BLaER1 treated with 17β-estradiol and CSF1 and Interleukin-3, amounts not matched to agents 10 nM and 100 nM (cell line): ENCODE measurements around the gene NGEF.

ENCODE experiments used
- H3K27ac ChIP-seq, 11 experiments: shearing (Covaris generic); formaldehyde crosslinking; 2 replicates each; pipeline ENCODE4 v1.8.1; 2022
- H3K27me3 ChIP-seq, 11 experiments: shearing (Covaris generic); formaldehyde crosslinking; 2 replicates each; pipeline ENCODE4 v1.8.1; 2022
- H3K36me3 ChIP-seq, 11 experiments: shearing (Covaris generic); formaldehyde crosslinking; 2 replicates each; pipeline ENCODE4 v1.8.1; 2022
- H3K4me1 ChIP-seq, 10 experiments: shearing (Covaris generic); formaldehyde crosslinking; 2 replicates each; pipeline ENCODE4 v1.8.1; 2022
- H3K4me2 ChIP-seq, 11 experiments: shearing (Covaris generic); formaldehyde crosslinking; 2 replicates each; pipeline ENCODE4 v1.8.1; 2022
- H3K4me3 ChIP-seq, 10 experiments: shearing (Covaris generic); formaldehyde crosslinking; 2 replicates each; pipeline ENCODE4 v1.8.1; 2022
- H3K9ac ChIP-seq, 11 experiments: shearing (Covaris generic); formaldehyde crosslinking; 2 replicates each; pipeline ENCODE4 v1.8.1; 2022
- H3K9me3 ChIP-seq, 11 experiments: shearing (Covaris generic); formaldehyde crosslinking; replicated peaks in 1 of 11; 2 replicates each; pipeline ENCODE4 v1.8.1; 2022
- H4K20me1 ChIP-seq, 11 experiments: shearing (Covaris generic); formaldehyde crosslinking; 2 replicates each; pipeline ENCODE4 v1.8.1; 2022
- Cebpa-rat ChIP-seq, 11 experiments: shearing (Covaris generic); IDR thresholded peaks; 2 replicates each; pipeline ENCODE4 v1.8.1; 2022

Gene NGEF

GRCh38 chr2:232870018-232870765 lies 142.9 kb downstream of the NGEF start, which contains the start of gene SNORC:
Gene SNORC (plus strand): TSS chr2:232870264. CDS start chr2:232870342, 78 bp downstream.
- peaks cover 0 to 17% (median 0%) of the 10 kb centered on the region in 11 experiments; a peak in 6 of 22 replicates for H4K20me1 ChIP-seq
- no peak within 1 kb of the TSS for H3K9ac ChIP-seq
- peaks cover 0 to 13% (median 6%) of the 10 kb centered on the region in 10 experiments; a peak in 9 of 20 replicates for H3K4me1 ChIP-seq
- H3K9me3 ChIP-seq, result no peaks in the 10 kb centered on the region
- H3K36me3 ChIP-seq, result no peaks in the 10 kb centered on the region
- no peak within 1 kb of the TSS for H3K4me2 ChIP-seq
- H3K4me3 ChIP-seq, result no peak within 1 kb of the TSS
- H3K27me3 ChIP-seq, result peaks cover 9 to 17% (median 11%) of the 10 kb centered on the region in 11 experiments
- H3K27ac ChIP-seq, result no peak within 1 kb of the TSS
- no peak for TF ChIP-seq Cebpa-rat (IDR thresholded peaks at IDR 0.05)

GRCh38 chr2:232869138-232870017 lies 143.7 kb downstream of the NGEF start:
- H3K9me3 ChIP-seq, result no peaks in the 10 kb centered on the region
- no peak overlapping the region for H3K4me2 ChIP-seq
- no peak overlapping the region for H3K4me3 ChIP-seq
- H3K4me1 ChIP-seq, result peaks cover 0 to 12% (median 6%) of the 10 kb centered on the region in 10 experiments; a peak in 9 of 20 replicates
- H4K20me1 ChIP-seq, result peaks cover 0 to 9% (median 0%) of the 10 kb centered on the region in 11 experiments; a peak in 5 of 22 replicates
- H3K36me3 ChIP-seq, result no peaks in the 10 kb centered on the region
- no peak overlapping the region for H3K9ac ChIP-seq
- peaks cover 1 to 9% (median 2%) of the 10 kb centered on the region in 11 experiments; a peak in 20 of 22 replicates for H3K27me3 ChIP-seq
- TF ChIP-seq Cebpa-rat (IDR thresholded peaks at IDR 0.05), result no peak
- H3K27ac ChIP-seq, result no peak overlapping the region

- no peaks in the 10 kb centered on the region for H3K27me3 ChIP-seq
- H3K36me3 ChIP-seq, result peaks cover 0 to 7% (median 3%) of the 10 kb centered on the region in 11 experiments; a peak in 11 of 22 replicates
- peaks cover 0 to 5% (median 0%) of the 10 kb centered on the region in 10 experiments; a peak in 1 of 20 replicates for H3K4me1 ChIP-seq
- H3K27ac ChIP-seq, result no peak overlapping the region
- H3K9ac ChIP-seq, result no peak overlapping the region
- TF ChIP-seq Cebpa-rat (IDR thresholded peaks at IDR 0.05), result no peak
- no peaks in the 10 kb centered on the region for H3K9me3 ChIP-seq
- no peak overlapping the region for H3K4me2 ChIP-seq
- peaks cover 0 to 1% (median 0%) of the 10 kb centered on the region in 11 experiments; a peak in 2 of 22 replicates for H4K20me1 ChIP-seq
- H3K4me3 ChIP-seq, result no peak overlapping the region
Measured at GRCh38 chr2:232866104-232866503, 147.0 kb downstream of the NGEF start.

GRCh38 chr2:232865165-232865564 lies 147.9 kb downstream of the NGEF start:
- Histone ChIP-seq H3K9ac (no peak overlapping the region), H3K4me3 (no peak overlapping the region), H3K36me3 (peaks cover 0 to 14% (median 10%) of the 10 kb centered on the region in 11 experiments; a peak in 15 of 22 replicates), H3K4me1 (no peaks in the 10 kb centered on the region), H3K9me3 (no peaks in the 10 kb centered on the region), H3K4me2 (no peak overlapping the region), H3K27me3 (no peaks in the 10 kb centered on the region), H3K27ac (no peak overlapping the region), H4K20me1 (no peaks in the 10 kb centered on the region; a peak in 1 of 22 replicates)
- no peak for TF ChIP-seq Cebpa-rat (IDR thresholded peaks at IDR 0.05)

GRCh38 chr2:232863996-232864395 lies 149.1 kb downstream of the NGEF start:
- no peak overlapping the region for H3K9ac ChIP-seq
- no peaks in the 10 kb centered on the region for H3K27me3 ChIP-seq
- no peaks in the 10 kb centered on the region for H3K9me3 ChIP-seq
- H3K27ac ChIP-seq, result no peak overlapping the region
- H3K4me2 ChIP-seq, result no peak overlapping the region
- H3K36me3 ChIP-seq, result peaks cover 10 to 26% (median 20%) of the 10 kb centered on the region in 11 experiments
- H3K4me3 ChIP-seq, result no peak overlapping the region
- no peaks in the 10 kb centered on the region; a peak in 1 of 22 replicates for H4K20me1 ChIP-seq
- no peak for TF ChIP-seq Cebpa-rat (IDR thresholded peaks at IDR 0.05)
- no peaks in the 10 kb centered on the region for H3K4me1 ChIP-seq

GRCh38 chr2:232861353-232861752 lies 151.7 kb downstream of the NGEF start:
- Histone ChIP-seq H3K27ac (no peak overlapping the region), H3K27me3 (no peaks in the 10 kb centered on the region), H3K9ac (no peak overlapping the region), H3K4me3 (no peak overlapping the region), H3K4me2 (no peak overlapping the region), H3K36me3 (peaks cover 36 to 52% (median 47%) of the 10 kb centered on the region in 11 experiments), H3K4me1 (no peaks in the 10 kb centered on the region), H3K9me3 (no peaks in the 10 kb centered on the region), H4K20me1 (no peaks in the 10 kb centered on the region; a peak in 1 of 22 replicates)
- TF ChIP-seq Cebpa-rat (IDR thresholded peaks at IDR 0.05), result no peak

- Histone ChIP-seq H3K4me3 (no peak overlapping the region), H3K4me2 (no peak overlapping the region), H4K20me1 (no peaks in the 10 kb centered on the region; a peak in 1 of 22 replicates), H3K27me3 (no peaks in the 10 kb centered on the region), H3K9ac (no peak overlapping the region), H3K27ac (no peak overlapping the region), H3K36me3 (peaks cover 43 to 59% (median 53%) of the 10 kb centered on the region in 11 experiments), H3K4me1 (no peaks in the 10 kb centered on the region), H3K9me3 (no peaks in the 10 kb centered on the region)
- TF ChIP-seq Cebpa-rat (IDR thresholded peaks at IDR 0.05), result no peak
Measured at GRCh38 chr2:232860593-232861241, 152.3 kb downstream of the NGEF start.

GRCh38 chr2:232859385-232859916 lies 153.6 kb downstream of the NGEF start:
- Histone ChIP-seq H3K4me1 (no peaks in the 10 kb centered on the region), H3K4me2 (no peak overlapping the region), H3K36me3 (peaks cover 53 to 72% (median 65%) of the 10 kb centered on the region in 11 experiments), H3K9ac (no peak overlapping the region), H3K4me3 (no peak overlapping the region), H3K27me3 (no peaks in the 10 kb centered on the region), H4K20me1 (no peaks in the 10 kb centered on the region; a peak in 1 of 22 replicates), H3K27ac (no peak overlapping the region), H3K9me3 (no peaks in the 10 kb centered on the region)
- TF ChIP-seq Cebpa-rat (IDR thresholded peaks at IDR 0.05), result no peak
